Psoas muscle (tissue), 8 donors: ENCODE measurements around the gene POFUT2. TPM values are rescaled to one million over a fixed set of nuclear protein-coding genes. Genes with fewer than 3 reads are reported as not detected.

Experiments used
- ATAC-seq, 4 donors: fragments of 200-7000 bp; cut with Tn5 transposase; one replicate each; pipeline ENCODE4 v1.9.1; 2020; ENCODE audit warnings: moderate library complexity in 3 of 4, mild to moderate bottlenecking in 2 of 4
- DNase-seq, 2 donors: peaks; one replicate each; pipeline ENCODE4 v3.0.0-alpha.2; 2020
- H3K27ac ChIP-seq: fragments of 200-600 bp; one replicate; pipeline ENCODE4 v1.8.0; 2022
- H3K27me3 ChIP-seq, 3 donors: fragments of 200-600 bp in 1 of 3; one replicate each; pipeline versions ENCODE4 v1.6.1 to v1.8.0; 2013 to 2022; ENCODE audit warnings: low read length in 2 of 3, mild to moderate bottlenecking in 2 of 3, moderate library complexity in 1 of 3; ENCODE audit not compliant: insufficient read depth in 3 of 3
- H3K36me3 ChIP-seq, 2 donors: fragments of 200-600 bp in 1 of 2; one replicate each; pipeline versions ENCODE4 v1.6.1 to v1.8.0; 2013 to 2022; ENCODE audit warnings: low read depth in 1 of 2, mild to moderate bottlenecking in 1 of 2, moderate library complexity in 1 of 2; ENCODE audit not compliant: insufficient read depth in 1 of 2
- H3K4me1 ChIP-seq: fragments of 200-600 bp; one replicate; pipeline ENCODE4 v1.8.0; 2022
- H3K4me3 ChIP-seq: fragments of 200-600 bp; one replicate; pipeline ENCODE4 v1.8.0; 2022; ENCODE audit warnings: mild to moderate bottlenecking
- H3K9me3 ChIP-seq: fragments of 200-600 bp; one replicate; pipeline ENCODE4 v1.8.0; 2022
- CTCF ChIP-seq: fragments of 200-600 bp; IDR thresholded peaks from one replicate; pipeline ENCODE4 v1.8.0; 2022; ENCODE audit warnings: antibody characterized with exemption
- WGBS, 3 donors: extraction: QIAGEN DNeasy Blood & Tissue Kit; methylation state at CpG; one replicate each; pipeline versions ENCODE4 v1.1.6 to v1.1.7; 2013; 5-methylcytosine and 5-hydroxymethylcytosine counted together
- intact Hi-C, 2 donors: fragments of 100-400 bp; cut with DNase I; formaldehyde crosslinking; loops; one replicate each; pipeline versions ENCODE4 v1.11.0 to v1.14.2; 2022
- polyA plus RNA-seq, 3 donors: library from polyadenylated mRNA; stranded (reverse); fragments of 200-250 nt; gene quantifications; one replicate each; pipeline ENCODE4 v1.2.3, GENCODE V29; 2013
- total RNA-seq, 4 donors: library from RNA; stranded (reverse); fragmentation: NEBNext Ultra II Directional in 2 of 4; extraction: Animal tissue kit (Norgen Biotek cat#: 25700) in 2 of 4; gene quantifications; one replicate each; pipeline versions ENCODE4 v1.2.1 to v1.2.4, GENCODE V29; 2021 to 2023
- donor health status: healthy with polysubstance abuse.
- donor health status: DM: no; HTN: no; CAD: no; lungs with moderate emphysema.
- donor health status: Bipolar disorder and iron deficiency.
- donor health status: healthy.
- donor health status: DM: yes; HTN: yes; CAD: no.
- donor health status: DM: no; HTN: no; CAD: no.
- donor health status: DM: no; HTN: no; CAD: no.
- donor health status: DM: yes; HTN: yes; CAD: no.

Gene POFUT2
- total and polyA plus RNA-seq, 7 donors, result 5.6 to 13.9 (median 10.8) TPM

GRCh38 chr21:45323487-45324311, 36.0 kb upstream of the POFUT2 start:
- H3K4me1 ChIP-seq, result peaks cover 5% of the 10 kb centered on the region
- no peak for TF ChIP-seq CTCF
- peak overlapping the region; percentile 23 for H3K27ac ChIP-seq
- intact Hi-C loops, result no loop called here
- no peak overlapping the region for H3K4me3 ChIP-seq
- DNase-seq (peak in 1 of 2 donors; percentile 49), ATAC-seq (no peak)
- peaks cover 0 to 42% (median 2%) of the 10 kb centered on the region in 3 donors for H3K27me3 ChIP-seq
- no peaks in the 10 kb centered on the region for H3K9me3 ChIP-seq
- 48 to 69% (median 54%) methylated on average over 16 of the region's 16 CpGs for WGBS, 3 donors
- H3K36me3 ChIP-seq, result no peaks in the 10 kb centered on the region

GRCh38 chr21:45322960-45323461, 35.3 kb upstream of the POFUT2 start:
- peak overlapping the region; percentile 23 for H3K27ac ChIP-seq
- 33 to 52% (median 35%) methylated on average over 20 to 22 of the region's 22 CpGs for WGBS, 3 donors
- H3K4me1 ChIP-seq, result peaks cover 7% of the 10 kb centered on the region
- no peaks in the 10 kb centered on the region for H3K9me3 ChIP-seq
- H3K36me3 ChIP-seq, result no peaks in the 10 kb centered on the region
- TF ChIP-seq CTCF, result no peak
- peaks cover 0 to 38% (median 2%) of the 10 kb centered on the region in 3 donors for H3K27me3 ChIP-seq
- no peak overlapping the region for H3K4me3 ChIP-seq
- DNase-seq, result peak in 1 of 2 donors; percentile 59
- no peak for ATAC-seq
- intact Hi-C loops, result no loop called here

GRCh38 chr21:45322231-45322959, 34.7 kb upstream of the POFUT2 start:
- WGBS, 3 donors, result 66 to 73% (median 69%) methylated on average over 24 of the region's 24 CpGs
- no peaks in the 10 kb centered on the region for H3K36me3 ChIP-seq
- intact Hi-C loops, result no loop called here
- no peak overlapping the region for H3K4me3 ChIP-seq
- no peak for TF ChIP-seq CTCF
- peaks cover 12% of the 10 kb centered on the region for H3K4me1 ChIP-seq
- H3K27me3 ChIP-seq, result peaks cover 0 to 36% (median 2%) of the 10 kb centered on the region in 3 donors
- ATAC-seq, result no peak
- H3K9me3 ChIP-seq, result no peaks in the 10 kb centered on the region
- H3K27ac ChIP-seq, result no peak overlapping the region
- DNase-seq, result no peak

- Histone ChIP-seq H3K4me1 (peaks cover 12% of the 10 kb centered on the region), H3K9me3 (no peaks in the 10 kb centered on the region), H3K27me3 (peaks cover 0 to 36% (median 5%) of the 10 kb centered on the region in 3 donors), H3K36me3 (no peaks in the 10 kb centered on the region), H3K4me3 (no peak overlapping the region), H3K27ac (peak overlapping the region; percentile 84)
- intact Hi-C loops, result no loop called here
- no peak for TF ChIP-seq CTCF
- ATAC-seq, result no peak
- 29 to 44% (median 35%) methylated on average over 20 to 22 of the region's 22 CpGs for WGBS, 3 donors
- DNase-seq, result peak; percentile 12 to 55
Observed at GRCh38 chr21:45320261-45321025, 32.7 kb upstream of the POFUT2 start.
